Measurements from ENCODE around the gene ADAM29. TPM values are rescaled to one million over a fixed set of nuclear protein-coding genes. Genes with fewer than 3 reads are reported as not detected.
A peak's percentile ranks its signal among the peaks of the same experiment; 100 is the strongest.
"Not testable (repeated sequence)": the region's sequence is repeated elsewhere in the genome, so short reads cannot be mapped to it uniquely, and the experiment has no call there.

The ADAM29 gene
- total RNA-seq, 1 donor from 2014 or later: not detected

DNA sequence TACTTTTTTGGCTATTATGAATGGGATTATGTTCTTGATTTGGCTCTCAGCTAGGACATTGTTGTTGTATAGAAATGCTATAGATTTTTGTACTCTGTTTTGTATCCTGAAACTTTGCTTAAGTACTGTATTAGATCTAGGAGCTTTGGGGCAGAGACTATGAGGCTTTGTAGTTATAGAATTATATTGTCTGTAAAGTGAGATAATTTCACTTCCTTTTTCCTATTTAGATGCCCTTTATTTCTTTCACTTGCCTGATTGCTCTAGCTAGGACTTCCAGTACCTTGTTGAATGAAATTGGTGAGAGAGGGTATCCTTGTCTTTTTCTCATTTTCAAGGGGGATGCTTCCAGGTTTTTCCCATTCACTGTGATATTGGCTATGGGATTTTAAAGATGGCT is 28.1 kb downstream of the ADAM29 start:
- TF ChIP-seq, protein P1, sequence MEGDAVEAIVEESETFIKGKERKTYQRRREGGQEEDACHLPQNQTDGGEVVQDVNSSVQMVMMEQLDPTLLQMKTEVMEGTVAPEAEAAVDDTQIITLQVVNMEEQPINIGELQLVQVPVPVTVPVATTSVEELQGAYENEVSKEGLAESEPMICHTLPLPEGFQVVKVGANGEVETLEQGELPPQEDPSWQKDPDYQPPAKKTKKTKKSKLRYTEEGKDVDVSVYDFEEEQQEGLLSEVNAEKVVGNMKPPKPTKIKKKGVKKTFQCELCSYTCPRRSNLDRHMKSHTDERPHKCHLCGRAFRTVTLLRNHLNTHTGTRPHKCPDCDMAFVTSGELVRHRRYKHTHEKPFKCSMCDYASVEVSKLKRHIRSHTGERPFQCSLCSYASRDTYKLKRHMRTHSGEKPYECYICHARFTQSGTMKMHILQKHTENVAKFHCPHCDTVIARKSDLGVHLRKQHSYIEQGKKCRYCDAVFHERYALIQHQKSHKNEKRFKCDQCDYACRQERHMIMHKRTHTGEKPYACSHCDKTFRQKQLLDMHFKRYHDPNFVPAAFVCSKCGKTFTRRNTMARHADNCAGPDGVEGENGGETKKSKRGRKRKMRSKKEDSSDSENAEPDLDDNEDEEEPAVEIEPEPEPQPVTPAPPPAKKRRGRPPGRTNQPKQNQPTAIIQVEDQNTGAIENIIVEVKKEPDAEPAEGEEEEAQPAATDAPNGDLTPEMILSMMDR (IDR thresholded peaks at IDR 0.05): no peak
- Histone ChIP-seq H3K27ac (no peak overlapping the region), H3K36me3 (no peaks in the 10 kb centered on the region), H3K27me3 (ENCODE audit: low read depth) (no peaks in the 10 kb centered on the region), H3K4me1 (no peaks in the 10 kb centered on the region), H3K9me3 (no peaks in the 10 kb centered on the region), H3K4me3 (no peak overlapping the region)
- no peak for ATAC-seq
- no peak for DNase-seq
- intact Hi-C loops (cut with DNase I): no loop called here

DNA sequence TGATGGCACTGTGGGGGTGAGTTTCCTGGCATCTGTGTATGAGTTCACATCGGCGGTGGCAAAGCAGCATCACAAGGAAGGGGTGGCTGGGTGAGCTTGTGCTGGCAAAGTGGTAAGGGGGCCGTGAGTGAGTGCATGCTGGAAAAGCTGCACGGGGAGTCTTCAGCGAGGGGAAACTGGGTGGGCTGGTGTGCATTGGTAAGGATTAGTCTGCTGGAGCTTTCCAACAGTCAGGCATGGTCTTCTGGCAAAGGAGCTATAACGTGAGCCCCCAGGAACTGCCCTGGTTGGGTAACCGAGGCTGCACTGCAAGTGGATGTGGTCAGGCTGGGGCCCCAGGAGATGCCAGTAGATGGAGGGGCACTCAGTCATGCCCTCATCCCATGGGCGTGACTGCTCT is 30.7 kb downstream of the ADAM29 start:
- DNase-seq: no peak
- no peak for ATAC-seq

DNA sequence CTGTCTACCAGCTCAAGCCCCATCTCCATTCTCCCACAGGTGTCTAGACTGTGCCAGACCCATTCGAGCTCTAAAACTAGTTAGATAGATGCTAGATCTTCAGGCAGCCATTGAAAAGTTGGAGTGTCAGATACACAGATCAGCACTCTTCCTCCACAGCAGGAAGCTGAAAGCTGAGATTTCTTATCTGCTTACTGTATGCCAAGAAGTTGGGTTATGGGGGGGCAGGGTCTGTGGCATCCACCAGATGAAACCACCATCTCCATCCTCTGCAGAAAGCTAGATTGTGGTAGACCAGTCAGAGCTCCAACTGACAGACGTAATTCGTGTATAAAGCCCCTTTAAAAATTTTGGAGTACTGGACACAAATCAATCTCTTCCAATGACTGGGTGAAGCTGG is 54.8 kb downstream of the ADAM29 start:
- Histone ChIP-seq H3K36me3 (no peaks in the 10 kb centered on the region), H3K4me3 (no peak overlapping the region), H3K27ac (no peak overlapping the region), H3K9me3 (no peaks in the 10 kb centered on the region), H3K27me3 (ENCODE audit: low read depth) (no peaks in the 10 kb centered on the region), H3K4me1 (no peaks in the 10 kb centered on the region)
- DNase-seq: no peak
- TF ChIP-seq, protein P1 (IDR thresholded peaks at IDR 0.05): no peak
- intact Hi-C loops (cut with DNase I): no loop called here
- ATAC-seq: peak in 1 of 2 donors; percentile 19

More for the DNA sequence above, 30.7 kb downstream of the ADAM29 start:
- Histone ChIP-seq H3K27ac (no peak overlapping the region), H3K4me3 (no peak overlapping the region), H3K27me3 (ENCODE audit: low read depth) (no peaks in the 10 kb centered on the region), H3K4me1 (no peaks in the 10 kb centered on the region), H3K9me3 (no peaks in the 10 kb centered on the region), H3K36me3 (no peaks in the 10 kb centered on the region)
- TF ChIP-seq, protein P1 (IDR thresholded peaks at IDR 0.05): no peak
- intact Hi-C loops (cut with DNase I): no loop called here

- no peak for ATAC-seq
- Histone ChIP-seq H3K4me1 (no peaks in the 10 kb centered on the region), H3K9me3 (no peaks in the 10 kb centered on the region), H3K4me3 (no peak overlapping the region), H3K27me3 (ENCODE audit: low read depth) (no peaks in the 10 kb centered on the region), H3K27ac (no peak overlapping the region), H3K36me3 (no peaks in the 10 kb centered on the region)
- intact Hi-C loops (cut with DNase I): no loop called here
- TF ChIP-seq, protein P1 (IDR thresholded peaks at IDR 0.05): no peak
- no peak for DNase-seq
These were observed 55.2 kb downstream of the ADAM29 start for GRCh38 chr4:174973336-174973735.

- TF ChIP-seq, protein P1 (IDR thresholded peaks at IDR 0.05): no peak
- no peaks in the 10 kb centered on the region for H3K4me1 ChIP-seq
- H3K27ac ChIP-seq: no peak overlapping the region
- peaks cover 20% of the 10 kb centered on the region for H3K9me3 ChIP-seq
- ATAC-seq (peak; percentile 32 to 76), DNase-seq (no peak)
- intact Hi-C loops (cut with DNase I): no loop called here
- H3K4me3 ChIP-seq: no peak overlapping the region
- H3K36me3 ChIP-seq: no peaks in the 10 kb centered on the region
- H3K27me3 ChIP-seq (ENCODE audit: low read depth): no peaks in the 10 kb centered on the region
These were observed 65.1 kb downstream of the ADAM29 start for GRCh38 chr4:174983128-174983750.

- H3K36me3 ChIP-seq; DNase-seq; H3K4me3 ChIP-seq; H3K4me1 ChIP-seq; intact Hi-C loops (cut with DNase I); H3K27me3 ChIP-seq (ENCODE audit: low read depth); H3K27ac ChIP-seq: not testable (repeated sequence)
- peak; percentile 35 to 72 for ATAC-seq
- H3K9me3 ChIP-seq: peaks cover 20% of the 10 kb centered on the region
These were observed 65.7 kb downstream of the ADAM29 start for GRCh38 chr4:174983870-174984269.

All from lower lobe of right lung (tissue), 2 donors.